HG03457 (cell line): ENCODE measurements around the gene C2orf74.
A peak's percentile ranks its signal among the peaks of the same experiment; 100 is the strongest.
"Not testable (repeated sequence)": the region's sequence is repeated elsewhere in the genome, so short reads cannot be mapped to it uniquely, and the experiment has no call there.

Source experiments
- ATAC-seq: cut with Tn5 transposase; IDR thresholded peaks from one replicate; pipeline ENCODE4 v1.9.1; 2021; ENCODE audit warnings: moderate number of reproducible peaks; ENCODE audit not compliant: unreplicated experiment

The C2orf74 gene

DNA sequence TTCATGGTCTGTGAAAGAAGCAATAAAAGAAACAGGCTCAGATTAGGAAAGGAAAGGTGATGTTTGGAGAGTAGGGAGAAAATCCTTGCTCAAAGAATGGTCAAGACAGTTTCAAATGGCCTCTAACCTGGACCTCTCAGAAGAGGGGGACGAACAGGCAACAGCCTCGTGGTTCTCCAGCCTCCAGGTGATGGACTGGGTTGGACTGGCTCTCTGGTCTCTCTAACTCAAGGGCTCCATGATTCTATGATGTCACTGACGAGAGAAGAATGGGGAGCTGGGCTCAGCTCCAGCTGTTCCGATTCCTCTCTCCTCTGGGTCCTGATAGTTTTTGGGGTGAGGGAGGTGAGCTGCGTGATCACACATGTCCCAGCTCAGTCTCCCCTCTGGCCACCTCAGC is at the start of gene C2orf74:
Gene C2orf74 (plus strand): TSS at position 301 of the 400 bp plus-strand sequence. CDS start 327 bp downstream, outside the sequence.
- no peak for ATAC-seq

DNA sequence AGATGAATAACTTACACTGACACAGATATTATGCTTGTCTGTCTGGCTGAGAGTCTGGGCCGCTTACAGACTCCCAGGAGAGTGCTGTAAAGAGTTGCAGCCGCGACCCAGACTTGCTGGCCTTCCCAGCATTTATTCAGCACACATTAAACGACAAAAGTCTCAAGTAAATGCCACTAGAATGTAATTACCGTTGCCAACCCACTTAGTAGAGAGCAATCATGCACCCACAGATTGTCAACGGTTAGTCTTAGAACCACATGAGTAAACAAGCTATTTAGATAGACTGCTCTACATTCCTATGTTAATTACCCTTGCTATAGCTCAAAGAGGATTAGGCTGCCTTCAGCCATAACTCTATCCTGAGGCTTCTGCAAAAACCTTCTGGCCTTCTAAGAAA is 47.8 kb upstream of the C2orf74 start:
- no peak for ATAC-seq

DNA sequence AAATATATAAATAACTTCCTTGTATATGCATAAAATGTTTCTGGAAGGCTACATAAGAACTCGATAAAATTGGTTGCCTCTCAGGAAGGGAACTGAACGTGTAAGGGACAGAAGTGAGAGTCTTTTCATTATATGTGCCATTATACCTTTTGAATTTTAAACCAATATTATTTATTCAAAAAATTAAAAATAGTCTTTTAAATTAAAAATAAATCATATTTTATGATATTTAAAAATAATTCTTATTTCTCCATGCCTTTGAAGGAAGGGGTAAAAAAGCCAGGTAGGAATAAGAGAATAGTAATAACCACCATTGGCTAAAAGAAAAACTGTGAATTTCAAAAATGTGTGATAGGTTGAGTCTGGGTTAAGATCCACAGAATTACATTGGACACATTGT is 45.7 kb upstream of the C2orf74 start:
- ATAC-seq, result no peak

DNA sequence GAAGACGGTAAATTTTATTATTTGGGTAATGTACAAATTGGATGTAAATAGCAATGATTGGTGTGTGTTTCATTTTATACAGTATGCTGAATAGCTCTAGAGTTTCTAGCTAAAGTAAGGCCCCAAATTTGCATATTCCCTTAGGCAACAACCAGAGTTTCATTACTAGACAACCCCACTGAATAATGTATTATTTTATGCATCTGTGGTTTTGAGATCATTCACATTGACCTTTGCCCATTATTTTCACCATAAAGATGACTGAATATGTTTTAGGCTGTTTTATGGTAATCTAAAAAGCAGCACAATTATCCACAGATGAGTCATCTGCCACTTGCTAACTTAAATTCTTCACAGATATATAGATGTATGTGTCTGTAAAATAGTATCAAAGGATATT is 44.5 kb upstream of the C2orf74 start:
- no peak for ATAC-seq

DNA sequence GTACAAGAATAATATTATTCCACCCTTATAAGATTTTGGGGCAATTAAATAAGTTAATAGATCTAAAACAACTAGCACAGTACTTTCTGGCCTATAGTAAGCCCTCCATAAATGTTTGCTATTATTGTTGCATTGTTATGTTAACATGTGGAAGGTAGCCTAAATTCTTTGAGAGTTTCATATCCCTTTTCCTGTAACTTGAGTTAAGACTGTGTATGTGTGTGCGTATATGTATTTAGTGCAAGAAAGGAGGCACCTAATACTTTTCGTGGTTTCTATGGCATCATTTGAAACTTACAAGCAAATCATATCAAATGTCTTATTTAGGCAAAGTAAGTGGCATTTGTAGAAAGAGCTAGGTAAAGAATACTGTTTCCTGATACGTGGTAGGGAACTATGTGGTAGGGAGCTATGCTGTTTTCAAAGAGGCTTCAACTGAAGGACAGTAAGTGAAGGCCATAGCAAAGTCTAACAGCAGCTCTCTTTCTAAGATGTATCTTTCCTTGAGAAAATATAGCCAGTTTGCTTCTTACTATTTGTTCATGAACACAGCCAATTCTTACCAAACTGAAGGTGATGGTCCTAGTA is 36.8 kb upstream of the C2orf74 start:
- no peak for ATAC-seq

DNA sequence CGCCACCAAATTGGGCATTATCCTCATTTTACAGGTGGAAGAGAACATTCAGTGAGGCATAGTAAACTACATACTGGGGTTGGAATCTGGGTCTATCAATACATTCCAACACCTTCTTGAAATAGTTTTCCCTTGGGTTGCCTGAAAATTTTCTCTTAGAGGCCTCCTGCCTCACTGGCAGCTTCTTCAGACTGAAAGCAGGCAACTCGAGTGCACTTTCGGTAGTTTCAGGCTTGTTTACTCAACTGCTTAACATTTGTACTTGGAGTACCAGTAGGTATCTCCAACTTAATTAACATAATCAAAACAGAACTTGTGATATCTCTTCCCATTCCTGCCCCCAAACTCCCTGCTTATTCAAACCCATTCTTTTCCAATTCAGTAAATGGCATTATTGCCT is 36.2 kb upstream of the C2orf74 start:
- no peak for ATAC-seq

DNA sequence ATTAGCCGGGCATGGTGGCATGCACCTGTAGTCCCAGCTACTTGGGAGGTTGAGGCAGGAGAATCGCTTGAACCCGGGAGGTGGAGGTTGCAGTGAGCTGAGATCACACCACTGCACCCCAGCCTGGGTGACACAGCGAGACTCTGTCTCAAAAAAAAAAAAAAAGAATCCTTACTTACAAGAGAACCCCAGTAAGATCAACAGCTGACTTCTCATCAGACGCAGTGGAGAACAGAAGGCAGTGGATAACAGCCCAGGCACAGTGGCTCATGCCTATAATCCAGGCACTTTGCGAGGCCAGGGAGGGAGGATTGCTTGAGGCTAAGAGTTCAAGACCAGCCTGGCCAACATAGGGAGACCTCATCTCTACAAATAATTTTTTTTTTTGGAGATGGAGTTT is 33.9 kb upstream of the C2orf74 start:
- ATAC-seq, result not testable (repeated sequence)

DNA sequence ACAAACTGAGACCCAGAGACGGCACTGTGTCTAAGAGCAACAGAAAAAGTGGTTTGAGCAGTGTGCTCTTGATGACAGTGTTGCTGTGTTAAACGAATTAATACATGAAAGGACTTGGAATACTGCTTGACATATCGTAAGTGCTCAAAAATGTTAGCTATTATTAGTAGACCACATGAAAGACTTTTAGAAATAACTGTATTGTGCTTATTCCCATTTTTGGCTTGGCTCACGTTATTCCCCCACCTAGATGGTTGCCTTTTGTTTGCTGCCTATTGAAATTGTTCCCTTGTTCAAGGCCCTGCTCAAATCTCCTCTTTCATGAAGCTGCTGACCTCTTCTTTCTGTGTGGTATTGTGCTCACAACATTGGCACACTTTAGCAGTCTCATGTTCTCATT is 27.8 kb upstream of the C2orf74 start:
- no peak for ATAC-seq

DNA sequence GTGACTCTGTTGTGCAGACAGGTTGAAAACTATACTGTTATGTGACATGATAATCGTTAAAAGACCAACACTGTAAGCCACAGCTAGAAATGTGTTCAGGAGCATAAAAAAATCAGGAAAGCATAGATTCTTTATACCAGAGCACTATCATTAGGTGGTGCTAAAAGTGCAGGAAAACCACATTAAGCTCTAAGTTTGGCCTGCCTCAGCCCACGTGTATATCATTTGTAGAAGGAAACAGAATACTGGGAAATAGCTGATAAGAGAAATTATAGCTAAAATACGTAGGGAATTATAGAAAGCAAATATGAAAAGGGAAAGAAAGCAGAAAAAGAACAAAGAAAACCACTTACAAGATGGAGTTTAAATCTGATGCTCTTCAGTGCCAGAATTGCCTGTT is 26.5 kb upstream of the C2orf74 start:
- no peak for ATAC-seq

DNA sequence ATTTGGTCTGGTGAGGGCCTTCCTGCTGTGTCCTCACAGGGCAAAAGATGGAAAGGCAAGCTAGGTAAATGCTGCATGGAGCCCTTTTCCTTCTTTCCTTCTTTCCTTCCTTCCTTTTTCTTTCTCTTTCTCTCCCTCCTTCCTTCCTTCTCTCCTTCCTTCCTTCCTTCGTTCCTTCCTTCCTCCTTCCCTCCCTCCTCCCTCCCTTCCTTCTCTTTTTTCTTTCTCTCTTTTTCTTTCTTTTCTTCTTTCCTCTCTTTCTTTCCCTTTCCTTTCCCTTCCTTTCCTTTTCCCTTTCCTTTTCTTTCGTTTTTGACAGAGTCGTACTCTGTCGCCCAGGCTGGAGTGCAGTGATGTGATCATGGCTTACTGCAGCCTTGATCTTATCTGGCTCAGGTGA is 23.1 kb upstream of the C2orf74 start:
- ATAC-seq, result no peak

DNA sequence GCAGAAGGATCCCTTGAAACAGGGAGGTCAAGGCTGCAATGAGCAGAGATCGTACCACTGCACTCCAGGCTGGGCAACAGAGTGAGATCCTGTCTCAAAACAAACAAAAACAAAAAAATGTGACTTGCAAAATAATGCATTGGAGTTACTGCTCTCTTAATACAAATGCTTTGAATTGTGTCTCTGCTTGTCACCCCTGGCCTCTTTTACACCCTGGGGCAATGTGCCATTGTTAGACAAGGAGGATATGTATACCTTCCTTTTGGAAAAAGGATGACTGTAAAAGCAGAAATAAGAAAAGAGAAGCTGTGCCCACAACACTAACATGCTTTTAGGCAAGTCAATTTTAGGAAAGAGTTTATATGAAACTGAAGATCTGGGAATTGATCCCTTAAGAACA is 20.8 kb upstream of the C2orf74 start:
- no peak for ATAC-seq

DNA sequence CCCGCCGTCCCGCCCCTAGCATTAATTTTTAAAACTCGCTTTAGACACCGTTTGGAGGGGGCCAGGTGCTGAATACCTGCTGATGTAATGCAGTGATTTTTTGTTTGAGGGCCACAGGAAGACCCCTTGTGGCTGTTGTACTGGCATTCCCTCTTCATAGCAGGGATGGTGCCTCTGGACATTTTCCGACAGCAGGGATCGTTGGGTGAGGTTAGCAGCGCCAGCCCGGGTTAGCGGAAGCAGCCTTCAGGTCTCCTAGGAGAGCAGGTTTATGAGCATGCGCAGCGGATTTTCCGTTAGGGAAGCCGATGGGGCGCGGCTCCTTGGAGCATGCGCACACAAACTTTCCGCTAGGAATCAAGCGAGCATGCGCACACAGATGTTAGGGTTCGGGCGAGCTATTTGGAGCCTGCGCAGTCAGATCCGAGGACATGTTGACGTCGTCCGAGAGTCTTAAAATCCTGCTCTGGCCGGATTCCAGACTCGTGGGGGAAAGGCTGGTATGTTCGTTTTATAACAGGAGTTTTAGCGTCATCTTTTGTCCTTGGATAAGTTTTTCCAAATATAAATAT is 17.2 kb upstream of the C2orf74 start:
- peak; percentile 87 for ATAC-seq

DNA sequence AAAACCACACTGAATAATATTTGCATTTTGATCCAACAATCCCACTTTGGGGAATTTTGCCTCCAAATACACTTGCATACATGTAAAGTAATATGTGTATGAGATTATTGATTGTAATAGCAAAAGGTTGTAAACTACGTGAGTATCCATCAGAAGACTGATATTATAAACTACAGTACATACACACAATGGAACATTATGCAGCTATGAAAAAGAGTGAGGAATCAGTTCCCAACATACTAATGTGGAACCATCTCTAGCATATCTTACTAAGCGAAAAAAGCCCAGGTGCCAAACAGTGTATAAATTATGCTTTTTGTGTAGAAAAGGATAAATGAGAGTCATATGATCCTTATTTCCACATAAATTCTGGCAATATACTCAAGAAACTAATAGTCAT is 16.0 kb upstream of the C2orf74 start:
- ATAC-seq, result no peak

DNA sequence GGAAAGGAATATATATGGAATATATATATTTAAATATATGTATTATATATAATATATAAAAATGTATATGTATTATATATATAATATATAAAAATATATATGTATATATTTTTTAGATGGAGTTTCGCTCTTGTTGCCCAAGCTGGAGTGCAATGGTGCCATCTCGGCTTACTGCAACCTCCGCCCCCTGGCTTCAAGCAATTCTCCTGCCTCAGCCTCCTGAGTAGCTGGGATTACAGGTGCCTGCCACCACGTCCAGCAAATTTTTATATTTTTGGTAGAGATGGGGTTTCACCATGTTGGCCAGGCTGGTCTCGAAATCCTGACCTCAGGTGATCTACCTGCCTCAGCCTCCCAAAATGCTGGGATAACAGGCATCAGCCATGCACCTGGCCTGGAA is 13.9 kb upstream of the C2orf74 start:
- ATAC-seq, result not testable (repeated sequence)

DNA sequence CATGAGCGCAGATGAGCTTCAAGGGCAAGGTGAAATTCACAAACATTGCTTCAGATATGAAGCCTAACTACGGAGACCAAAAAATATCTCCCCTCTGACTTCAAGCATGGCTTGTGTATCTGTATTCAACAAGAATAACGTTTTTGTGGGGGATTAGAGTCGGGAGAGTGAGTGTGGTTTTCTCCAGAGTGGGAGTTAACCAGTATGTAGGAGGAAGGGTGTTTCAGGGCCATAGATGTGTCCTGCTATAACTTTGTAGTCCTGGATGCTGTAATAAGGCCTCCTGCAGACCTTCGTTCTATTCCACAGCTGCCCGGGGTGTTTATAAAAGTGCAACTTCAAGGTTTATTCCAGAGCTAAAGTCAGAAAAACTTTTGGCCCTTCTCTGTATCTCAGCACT is 12.9 kb upstream of the C2orf74 start:
- no peak for ATAC-seq

DNA sequence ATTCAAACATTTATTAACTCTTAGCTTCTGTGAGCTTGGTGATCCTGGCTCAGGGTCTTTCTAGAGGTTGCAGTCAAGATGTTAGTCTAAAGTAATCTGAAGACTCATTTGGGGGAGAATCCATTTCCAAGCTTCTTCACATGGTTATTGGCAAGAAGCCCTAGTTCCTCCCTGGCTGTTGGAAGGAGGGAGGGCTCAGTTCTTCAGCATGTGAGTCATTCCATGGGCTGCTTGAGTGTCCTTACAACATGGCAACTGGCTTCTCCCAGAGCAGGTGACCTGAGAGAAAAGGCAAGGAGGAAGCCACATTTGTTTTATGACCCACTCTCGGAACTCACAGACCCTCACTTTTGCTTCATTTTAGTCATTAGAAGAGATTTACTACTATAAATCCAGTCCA is 10.6 kb upstream of the C2orf74 start:
- no peak for ATAC-seq

DNA sequence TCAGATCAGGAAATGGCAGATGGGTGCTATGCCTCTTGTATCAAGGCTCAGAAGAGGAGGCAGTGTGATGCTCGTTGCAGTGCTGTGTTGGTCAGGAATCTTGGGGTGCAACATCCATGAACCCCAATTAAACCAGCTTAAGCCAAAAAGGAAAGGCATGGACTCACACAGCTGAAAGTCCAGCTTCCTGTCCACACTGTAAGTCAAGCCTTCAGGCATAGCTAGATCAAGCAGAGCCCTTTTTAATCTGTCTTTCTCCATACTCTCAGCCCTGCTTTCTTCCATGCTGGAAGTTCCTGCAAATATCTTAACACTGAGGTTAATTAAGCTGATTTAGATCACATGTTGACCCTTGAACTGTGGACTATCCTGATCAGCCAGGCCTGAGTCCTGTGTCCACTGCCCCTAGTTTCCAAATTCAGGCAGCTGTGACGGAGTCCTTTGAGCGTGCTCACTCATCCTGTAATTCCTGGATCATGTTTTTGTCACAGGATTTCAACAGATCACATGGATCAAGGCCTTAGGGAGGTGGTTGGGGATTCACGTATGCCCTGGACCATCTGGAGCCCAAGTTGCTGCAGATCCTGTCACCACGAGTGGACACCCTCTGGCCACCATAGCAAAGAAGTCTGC is 4.5 kb upstream of the C2orf74 start:
- ATAC-seq, result no peak

DNA sequence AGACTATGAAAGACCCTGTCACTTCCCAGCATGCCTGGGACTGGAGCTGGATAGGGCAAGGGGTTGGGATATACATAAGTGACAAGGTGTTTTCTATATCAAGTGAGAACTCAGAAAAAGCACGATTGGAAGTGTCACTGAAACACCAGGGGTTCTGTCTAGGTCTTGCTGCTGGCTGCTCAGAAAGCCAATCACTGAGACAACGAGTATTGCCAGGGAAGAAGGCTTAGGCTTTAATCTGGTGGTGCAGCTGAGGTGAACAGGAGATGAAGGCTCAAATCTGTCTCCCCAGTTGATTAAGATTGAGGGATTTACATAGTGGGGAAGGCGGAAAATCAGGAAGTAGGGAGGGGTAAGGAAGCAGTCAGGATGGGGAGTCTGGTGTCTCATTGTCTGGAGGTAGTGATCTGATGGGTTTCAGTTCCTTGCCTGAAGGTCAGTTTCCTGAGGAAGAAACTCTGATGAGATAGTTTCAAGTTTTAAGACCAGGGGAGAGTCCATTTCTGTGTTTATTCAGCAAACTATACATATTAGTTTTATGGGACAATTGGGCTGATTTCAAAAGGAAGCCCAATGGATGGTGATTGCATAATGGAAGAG is 3.5 kb upstream of the C2orf74 start:
- ATAC-seq, result no peak

DNA sequence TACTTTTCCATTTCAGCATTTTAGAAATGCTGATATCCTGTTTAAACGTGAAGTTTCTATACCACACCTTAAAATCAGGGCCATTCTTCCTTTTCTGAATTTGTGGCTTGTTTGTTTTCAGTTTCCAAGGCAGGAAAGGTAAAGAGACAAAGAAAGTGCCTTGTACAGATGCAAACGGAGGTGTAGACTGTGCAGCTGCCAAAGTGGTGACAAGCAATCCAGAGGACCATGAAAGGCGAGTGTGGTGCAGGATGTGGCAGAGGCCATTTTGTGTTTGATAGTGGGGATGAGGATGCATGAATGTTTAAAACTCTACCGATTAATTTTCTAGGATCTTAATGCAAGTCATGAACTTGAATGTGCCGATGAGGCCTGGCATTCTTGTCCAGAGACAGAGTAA is 733 bp downstream of the C2orf74 start:
- ATAC-seq, result no peak

DNA sequence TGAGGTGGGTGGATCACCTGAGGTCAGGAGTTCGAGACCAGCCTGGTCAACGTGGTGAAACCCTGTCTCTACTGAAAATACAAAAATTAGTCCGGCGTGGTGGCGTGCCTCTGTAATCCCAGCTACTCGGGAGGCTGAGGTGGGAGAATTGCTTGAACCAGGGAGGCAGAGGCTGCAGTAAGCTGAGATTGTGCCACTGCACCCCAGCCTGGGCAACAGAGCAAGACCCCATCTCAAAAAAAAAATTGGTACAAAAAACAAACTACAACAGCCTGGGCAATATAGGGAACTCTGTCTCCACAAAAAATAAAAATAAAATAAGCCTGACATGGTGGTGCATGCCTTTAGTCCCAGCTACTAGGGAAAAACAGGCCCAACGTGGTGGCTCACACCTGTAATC is 3.1 kb downstream of the C2orf74 start:
- ATAC-seq, result not testable (repeated sequence)

DNA sequence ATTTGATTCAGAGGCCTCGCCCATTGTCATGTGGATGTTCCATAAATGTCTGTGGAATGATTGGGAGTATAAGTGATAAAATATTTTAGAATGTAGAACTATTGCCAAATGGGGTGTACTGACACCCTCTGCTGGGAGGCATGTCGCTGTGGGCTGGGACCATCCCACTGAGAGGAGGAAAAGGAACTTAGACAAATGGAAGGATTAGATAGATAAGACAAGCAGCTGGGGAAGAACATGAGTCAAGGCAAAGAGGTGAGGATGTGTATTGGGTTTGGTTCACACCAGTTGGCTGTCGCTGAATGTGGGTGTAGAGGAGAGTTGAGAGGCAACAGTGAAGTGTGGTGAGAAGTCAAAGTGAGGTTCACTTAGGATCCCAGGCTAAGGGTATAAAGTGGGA is 4.0 kb downstream of the C2orf74 start:
- no peak for ATAC-seq

DNA sequence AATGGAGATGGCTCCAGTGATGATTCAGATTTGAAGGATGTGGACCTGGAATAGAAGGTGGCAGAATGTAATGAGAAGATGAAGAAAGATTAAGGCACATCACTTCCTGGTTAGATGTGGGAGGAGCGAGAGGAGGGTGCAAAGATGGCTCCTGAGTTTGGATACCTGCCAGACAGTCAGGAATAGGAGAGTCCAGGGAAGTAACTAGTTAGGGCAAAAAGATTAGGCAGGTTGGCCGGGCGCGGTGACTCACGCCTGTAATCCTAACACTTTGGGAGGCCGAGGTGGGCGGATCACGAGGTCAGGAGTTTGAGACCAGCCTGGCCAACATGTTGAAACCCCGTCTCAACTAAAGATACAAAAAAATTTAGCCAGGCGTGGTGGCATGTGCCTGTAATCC is 5.6 kb downstream of the C2orf74 start:
- ATAC-seq, result no peak
